Smooth muscle cell (in vitro differentiated cells): ENCODE data around the gene TBX6. TPM values are rescaled to one million over a fixed set of nuclear protein-coding genes. Genes with fewer than 3 reads are reported as not detected.

Experiments
- DNase-seq: peaks from one replicate; lab custom pipeline; 2025; ENCODE audit not compliant: unreplicated experiment; lab: John Stamatoyannopoulos, UW
- H2AFZ ChIP-seq: fragments of 200-600 bp; sonication (generic); 2 replicates; pipeline ENCODE4 v1.6.0; 2016; ENCODE audit warnings: antibody characterized with exemption, low read depth, mild to moderate bottlenecking
- H3F3A ChIP-seq: fragments of 200-600 bp; sonication (generic); 2 replicates; pipeline ENCODE4 v1.6.0; 2017; ENCODE audit warnings: antibody characterized with exemption, low read depth
- H3K27ac ChIP-seq: fragments of 200-600 bp; sonication (generic); 2 replicates; pipeline ENCODE4 v1.5.1; 2016; ENCODE audit warnings: low read depth, mild to moderate bottlenecking
- H3K27me3 ChIP-seq: fragments of 200-600 bp; sonication (generic); 2 replicates; pipeline ENCODE4 v1.6.1; 2016; ENCODE audit warnings: low read depth, mild to moderate bottlenecking
- H3K36me3 ChIP-seq: fragments of 200-600 bp; sonication (generic); 2 replicates; pipeline ENCODE4 v1.5.1; 2016; ENCODE audit warnings: low read depth
- H3K4me1 ChIP-seq: fragments of 200-600 bp; sonication (generic); 2 replicates; pipeline ENCODE4 v1.5.1; 2016; ENCODE audit warnings: low read depth
- H3K4me2 ChIP-seq: fragments of 200-600 bp; sonication (generic); 2 replicates; pipeline ENCODE4 v1.6.0; 2016; ENCODE audit warnings: mild to moderate bottlenecking
- H3K4me3 ChIP-seq: fragments of 200-600 bp; sonication (generic); 2 replicates; pipeline ENCODE4 v1.5.1; 2016; ENCODE audit warnings: mild to moderate bottlenecking
- H3K79me2 ChIP-seq: fragments of 200-600 bp; sonication (generic); 2 replicates; pipeline ENCODE4 v1.6.0; 2016; ENCODE audit warnings: low read depth, mild to moderate bottlenecking
- H3K9ac ChIP-seq: fragments of 200-600 bp; sonication (generic); 2 replicates; pipeline ENCODE4 v1.6.0; 2016; ENCODE audit warnings: low read depth
- H3K9me3 ChIP-seq: fragments of 200-600 bp; sonication (generic); replicated peaks from 2 replicates; pipeline ENCODE4 v1.5.1; 2016; ENCODE audit warnings: low read depth
- H4K20me1 ChIP-seq: fragments of 200-600 bp; sonication (generic); 2 replicates; pipeline ENCODE4 v1.6.0; 2016; ENCODE audit warnings: low read depth
- WGBS: methylation state at CpG from one replicate; pipeline ENCODE4 v1.1.7; 2016; ENCODE audit warnings: low lambda C conversion rate; 5-methylcytosine and 5-hydroxymethylcytosine counted together
- polyA plus RNA-seq: library from polyadenylated mRNA; unstranded; fragments of >200 nt; fragmentation: Nextera tagmentation; extraction: Ambion mirVana; gene quantifications from 2 replicates; pipeline ENCODE4 v1.2.1, GENCODE V29; 2016
- total RNA-seq: library from RNA; depleted of rRNA; stranded (reverse); fragments of >200 nt; gene quantifications from 2 replicates; pipeline ENCODE4 v1.2.3, GENCODE V29; 2014
- TF ChIP-seq, protein P1 (sequence below): fragments of 200-600 bp; sonication (generic); IDR thresholded peaks from 2 replicates; pipeline ENCODE4 v1.5.1; 2017; ENCODE audit warnings: borderline replicate concordance, mild to moderate bottlenecking, antibody characterized with exemption; ENCODE audit not compliant: insufficient read depth, poor library complexity, severe bottlenecking

The TBX6 gene
- total and polyA plus RNA-seq, 2 experiments from 2014 or later, result 0.13 to 1.6 TPM

DNA sequence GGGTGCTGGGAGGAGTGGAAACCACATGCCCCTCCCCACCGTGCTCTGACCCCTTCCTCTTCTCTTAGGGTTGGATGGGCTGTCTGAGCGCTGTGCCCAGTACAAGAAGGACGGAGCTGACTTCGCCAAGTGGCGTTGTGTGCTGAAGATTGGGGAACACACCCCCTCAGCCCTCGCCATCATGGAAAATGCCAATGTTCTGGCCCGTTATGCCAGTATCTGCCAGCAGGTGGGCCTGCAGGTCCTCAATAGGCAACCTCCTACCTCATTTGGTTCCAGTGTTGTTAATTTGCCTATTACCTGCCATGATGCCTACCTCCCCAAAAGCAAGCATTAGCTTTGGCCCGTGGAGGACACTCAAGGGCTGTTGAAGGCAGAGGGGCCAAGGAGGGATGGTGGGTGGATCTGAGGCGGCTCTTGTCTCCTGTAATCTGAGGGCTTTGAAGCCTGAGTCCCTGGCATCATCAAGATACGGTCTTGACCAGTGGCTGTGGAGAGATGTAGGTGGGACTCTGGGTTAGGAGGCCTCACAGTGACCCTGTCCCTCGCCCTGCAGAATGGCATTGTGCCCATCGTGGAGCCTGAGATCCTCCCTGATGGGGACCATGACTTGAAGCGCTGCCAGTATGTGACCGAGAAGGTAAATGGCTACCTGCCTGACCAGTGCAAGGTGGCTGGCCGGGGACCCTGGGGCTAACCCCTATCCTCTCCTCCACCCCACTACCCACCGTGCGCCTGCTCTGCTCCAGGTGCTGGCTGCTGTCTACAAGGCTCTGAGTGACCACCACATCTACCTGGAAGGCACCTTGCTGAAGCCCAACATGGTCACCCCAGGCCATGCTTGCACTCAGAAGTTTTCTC lies 22.7 kb downstream of the TBX6 start:
- 92% methylated on average over 17 of the region's 17 CpGs for WGBS
- no peaks in the 10 kb centered on the region for H3K27me3 ChIP-seq
- TF ChIP-seq, protein P1, sequence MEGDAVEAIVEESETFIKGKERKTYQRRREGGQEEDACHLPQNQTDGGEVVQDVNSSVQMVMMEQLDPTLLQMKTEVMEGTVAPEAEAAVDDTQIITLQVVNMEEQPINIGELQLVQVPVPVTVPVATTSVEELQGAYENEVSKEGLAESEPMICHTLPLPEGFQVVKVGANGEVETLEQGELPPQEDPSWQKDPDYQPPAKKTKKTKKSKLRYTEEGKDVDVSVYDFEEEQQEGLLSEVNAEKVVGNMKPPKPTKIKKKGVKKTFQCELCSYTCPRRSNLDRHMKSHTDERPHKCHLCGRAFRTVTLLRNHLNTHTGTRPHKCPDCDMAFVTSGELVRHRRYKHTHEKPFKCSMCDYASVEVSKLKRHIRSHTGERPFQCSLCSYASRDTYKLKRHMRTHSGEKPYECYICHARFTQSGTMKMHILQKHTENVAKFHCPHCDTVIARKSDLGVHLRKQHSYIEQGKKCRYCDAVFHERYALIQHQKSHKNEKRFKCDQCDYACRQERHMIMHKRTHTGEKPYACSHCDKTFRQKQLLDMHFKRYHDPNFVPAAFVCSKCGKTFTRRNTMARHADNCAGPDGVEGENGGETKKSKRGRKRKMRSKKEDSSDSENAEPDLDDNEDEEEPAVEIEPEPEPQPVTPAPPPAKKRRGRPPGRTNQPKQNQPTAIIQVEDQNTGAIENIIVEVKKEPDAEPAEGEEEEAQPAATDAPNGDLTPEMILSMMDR, result peak; percentile 51
- no peak for DNase-seq
- H3K4me2 ChIP-seq, result peak overlapping the region; percentile 98
- H2AFZ ChIP-seq, result no peak overlapping the region
- peaks cover 24% of the 10 kb centered on the region for H3K4me1 ChIP-seq
- no peaks in the 10 kb centered on the region for H3K36me3 ChIP-seq
- H3K79me2 ChIP-seq, result peaks cover 64% of the 10 kb centered on the region
- no peak overlapping the region for H3K4me3 ChIP-seq
- H3K27ac ChIP-seq, result peak overlapping the region; percentile 98
- H4K20me1 ChIP-seq, result peaks cover 69% of the 10 kb centered on the region
- no peak overlapping the region for H3K9ac ChIP-seq
- H3F3A ChIP-seq, result peaks cover 60% of the 10 kb centered on the region
- H3K9me3 ChIP-seq, result no peaks in the 10 kb centered on the region

DNA sequence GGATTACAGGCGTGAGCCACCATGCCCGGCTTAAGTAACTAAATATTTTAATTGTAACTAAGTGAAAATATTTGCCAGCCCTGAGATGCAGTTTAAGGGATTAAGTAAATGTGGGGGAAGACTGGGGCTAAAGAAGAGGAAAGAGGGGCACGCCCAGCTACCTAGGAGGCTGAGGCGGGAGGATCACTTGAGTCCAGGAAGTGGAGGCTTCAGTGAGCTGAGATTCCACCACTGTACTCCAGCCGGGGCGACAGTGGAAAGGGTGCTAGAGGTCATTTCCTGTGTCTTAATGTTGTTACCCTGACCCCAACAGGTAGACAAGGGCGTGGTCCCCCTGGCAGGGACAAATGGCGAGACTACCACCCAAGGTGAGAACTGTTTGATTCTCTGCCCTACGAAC lies 23.4 kb downstream of the TBX6 start:
- peak overlapping the region; percentile 13 for H3K9ac ChIP-seq

DNA sequence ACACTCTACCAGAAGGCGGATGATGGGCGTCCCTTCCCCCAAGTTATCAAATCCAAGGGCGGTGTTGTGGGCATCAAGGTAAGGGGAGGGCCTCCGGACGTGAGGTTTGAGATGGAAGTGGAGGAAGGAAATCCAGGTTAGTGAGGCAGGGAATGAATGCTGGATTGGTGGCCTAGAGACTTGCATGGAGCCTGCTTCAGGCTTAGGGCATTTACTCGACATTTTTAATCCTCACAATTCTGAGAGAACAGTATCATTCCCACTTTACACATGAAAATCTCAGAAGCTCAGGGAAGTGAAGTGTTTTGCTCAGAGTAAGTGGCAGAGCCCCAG lies 24.2 kb downstream of the TBX6 start:
- H3K36me3 ChIP-seq, result no peaks in the 10 kb centered on the region
- peaks cover 69% of the 10 kb centered on the region for H4K20me1 ChIP-seq
- peaks cover 55% of the 10 kb centered on the region for H3F3A ChIP-seq
- no peaks in the 10 kb centered on the region for H3K27me3 ChIP-seq
- H3K4me2 ChIP-seq, result peak overlapping the region; percentile 98
- 85% methylated on average over 6 of the region's 6 CpGs for WGBS
- H3K9ac ChIP-seq, result peak overlapping the region; percentile 99
- no peak for DNase-seq
- H3K4me1 ChIP-seq, result peaks cover 34% of the 10 kb centered on the region
- H3K27ac ChIP-seq, result peak overlapping the region; percentile 98
- TF ChIP-seq, protein P1, result no peak
- H3K4me3 ChIP-seq, result peak overlapping the region; percentile 92
- no peak overlapping the region for H2AFZ ChIP-seq
- no peaks in the 10 kb centered on the region for H3K9me3 ChIP-seq
- peaks cover 66% of the 10 kb centered on the region for H3K79me2 ChIP-seq

More for the DNA sequence above, 23.4 kb downstream of the TBX6 start:
- Histone ChIP-seq H4K20me1 (peaks cover 69% of the 10 kb centered on the region), H3K4me2 (peak overlapping the region; percentile 98), H3K4me3 (peak overlapping the region; percentile 92), H3K4me1 (peaks cover 30% of the 10 kb centered on the region), H3K36me3 (no peaks in the 10 kb centered on the region), H3K27me3 (no peaks in the 10 kb centered on the region), H3F3A (peaks cover 57% of the 10 kb centered on the region), H3K27ac (peak overlapping the region; percentile 98), H3K79me2 (peaks cover 64% of the 10 kb centered on the region), H2AFZ (no peak overlapping the region), H3K9me3 (no peaks in the 10 kb centered on the region)
- 92% methylated on average over 9 of the region's 9 CpGs for WGBS
- DNase-seq, result no peak
- TF ChIP-seq, protein P1, result no peak
